ENCODE results near the gene C12orf42. TPM values are rescaled to one million over a fixed set of nuclear protein-coding genes. Genes with fewer than 3 reads are reported as not detected.
"Not testable (repeated sequence)": the region's sequence is repeated elsewhere in the genome, so short reads cannot be mapped to it uniquely, and the experiment has no call there.

Gene C12orf42
- total and polyA plus RNA-seq, 10 of the 15 experiments (the other 5 are each of a cell fraction or from before 2014, with no cell fraction given) = 1.4 to 7.0 (median 2.4) TPM

DNA sequence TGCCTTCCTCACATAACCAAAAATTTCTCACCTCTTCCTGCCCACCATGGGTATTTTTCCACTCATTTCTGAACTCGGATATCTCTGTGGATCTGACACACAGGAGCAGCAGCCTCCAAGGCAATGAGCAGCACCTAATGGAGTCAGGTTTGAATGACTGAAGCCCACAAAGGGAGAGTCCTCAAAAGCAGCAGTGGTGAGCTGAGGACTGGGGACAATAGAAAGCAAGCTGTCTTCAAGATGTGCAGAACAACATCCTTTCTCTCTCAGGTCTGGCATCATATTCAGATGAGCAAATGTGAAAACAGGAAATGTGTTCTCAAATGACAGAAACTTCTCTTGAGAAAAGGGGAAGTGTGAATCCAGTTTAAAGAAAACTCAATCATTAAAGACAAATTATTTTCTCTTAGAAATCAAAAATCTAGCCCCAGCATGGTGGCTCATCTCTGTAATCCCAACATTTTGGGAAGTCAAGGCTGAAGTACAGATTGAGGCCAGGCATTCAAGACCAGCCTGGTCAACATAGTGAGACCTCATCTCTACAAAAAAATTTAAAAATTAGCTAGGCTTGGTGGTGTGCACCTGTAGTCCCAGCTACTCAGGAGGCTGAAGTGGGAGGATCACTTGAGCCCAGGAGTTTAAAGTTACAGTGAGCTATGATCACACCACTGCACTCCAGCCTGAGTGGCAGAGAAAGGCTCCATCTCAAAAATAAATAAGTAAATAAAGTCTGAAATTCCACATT, 54.2 kb downstream of the C12orf42 start (continued):
- TF ChIP-seq LARP7 (IDR thresholded peaks at IDR 0.05) = no peak
- no peak for TF ChIP-seq MYC (IDR thresholded peaks at IDR 0.05; ENCODE audit: insufficient read depth, insufficient read length, insufficient replicate concordance, low read length, severe bottlenecking)
- TF ChIP-seq NRF1 (conservative IDR thresholded peaks at IDR 0.05; ENCODE audit: low read depth, low read length) = no peak
- TF ChIP-seq, protein P1, sequence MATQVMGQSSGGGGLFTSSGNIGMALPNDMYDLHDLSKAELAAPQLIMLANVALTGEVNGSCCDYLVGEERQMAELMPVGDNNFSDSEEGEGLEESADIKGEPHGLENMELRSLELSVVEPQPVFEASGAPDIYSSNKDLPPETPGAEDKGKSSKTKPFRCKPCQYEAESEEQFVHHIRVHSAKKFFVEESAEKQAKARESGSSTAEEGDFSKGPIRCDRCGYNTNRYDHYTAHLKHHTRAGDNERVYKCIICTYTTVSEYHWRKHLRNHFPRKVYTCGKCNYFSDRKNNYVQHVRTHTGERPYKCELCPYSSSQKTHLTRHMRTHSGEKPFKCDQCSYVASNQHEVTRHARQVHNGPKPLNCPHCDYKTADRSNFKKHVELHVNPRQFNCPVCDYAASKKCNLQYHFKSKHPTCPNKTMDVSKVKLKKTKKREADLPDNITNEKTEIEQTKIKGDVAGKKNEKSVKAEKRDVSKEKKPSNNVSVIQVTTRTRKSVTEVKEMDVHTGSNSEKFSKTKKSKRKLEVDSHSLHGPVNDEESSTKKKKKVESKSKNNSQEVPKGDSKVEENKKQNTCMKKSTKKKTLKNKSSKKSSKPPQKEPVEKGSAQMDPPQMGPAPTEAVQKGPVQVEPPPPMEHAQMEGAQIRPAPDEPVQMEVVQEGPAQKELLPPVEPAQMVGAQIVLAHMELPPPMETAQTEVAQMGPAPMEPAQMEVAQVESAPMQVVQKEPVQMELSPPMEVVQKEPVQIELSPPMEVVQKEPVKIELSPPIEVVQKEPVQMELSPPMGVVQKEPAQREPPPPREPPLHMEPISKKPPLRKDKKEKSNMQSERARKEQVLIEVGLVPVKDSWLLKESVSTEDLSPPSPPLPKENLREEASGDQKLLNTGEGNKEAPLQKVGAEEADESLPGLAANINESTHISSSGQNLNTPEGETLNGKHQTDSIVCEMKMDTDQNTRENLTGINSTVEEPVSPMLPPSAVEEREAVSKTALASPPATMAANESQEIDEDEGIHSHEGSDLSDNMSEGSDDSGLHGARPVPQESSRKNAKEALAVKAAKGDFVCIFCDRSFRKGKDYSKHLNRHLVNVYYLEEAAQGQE (IDR thresholded peaks at IDR 0.05; ENCODE audit: low read depth, low read length) = no peak
- TF ChIP-seq POU2F2 (IDR thresholded peaks at IDR 0.05; ENCODE audit: borderline replicate concordance, low read depth, low read length) = peak; percentile 96
- TF ChIP-seq SIN3A (IDR thresholded peaks at IDR 0.05; ENCODE audit: low read depth, low read length) = no peak
- no peak for TF ChIP-seq HDAC2 (IDR thresholded peaks at IDR 0.05)

DNA sequence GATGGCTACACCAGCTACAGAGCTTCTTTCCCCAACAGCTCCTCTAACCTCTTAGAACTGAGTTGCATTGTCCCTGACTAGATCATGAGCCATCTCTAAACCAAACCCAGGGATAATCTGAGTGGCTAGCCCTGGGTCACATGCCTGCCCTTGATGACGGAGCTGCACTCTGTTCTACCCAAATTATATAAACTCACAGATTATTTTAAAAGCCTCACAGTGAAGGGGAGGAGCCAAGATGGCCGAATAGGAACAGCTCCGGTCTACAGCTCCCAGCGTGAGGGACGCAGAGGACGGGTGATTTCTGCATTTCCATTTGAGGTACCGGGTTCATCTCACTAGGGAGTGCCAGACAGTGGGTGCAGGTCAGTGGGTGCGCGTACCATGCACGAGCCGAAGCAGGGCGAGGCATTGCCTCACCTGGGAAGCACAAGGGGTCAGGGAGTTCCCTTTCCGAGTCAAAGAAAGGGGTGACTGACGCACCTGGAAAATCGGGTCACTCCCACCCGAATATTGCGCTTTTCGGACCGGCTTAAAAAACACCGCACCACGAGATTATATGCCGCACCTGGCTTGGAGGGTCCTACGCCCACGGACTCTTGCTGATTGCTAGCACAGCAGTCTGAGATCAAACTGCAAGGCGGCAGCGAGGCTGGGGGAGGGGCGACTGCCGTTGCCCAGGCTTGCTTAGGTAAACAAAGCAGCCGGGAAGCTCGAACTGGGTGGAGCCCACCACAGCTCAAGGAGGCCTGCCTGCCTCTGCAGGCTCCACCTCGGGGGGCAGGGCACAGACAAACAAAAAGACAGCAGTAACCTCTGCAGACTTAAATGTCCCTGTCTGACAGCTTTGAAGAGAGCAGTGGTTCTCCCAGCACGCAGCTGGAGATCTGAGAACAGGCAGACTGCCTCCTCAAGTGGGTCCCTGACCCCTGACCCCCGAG, 61.3 kb downstream of the C12orf42 start:
- H3K79me2 ChIP-seq (ENCODE audit: control insufficient read depth, insufficient read depth, low read length); RAD21 ChIA-PET (ENCODE audit: unreplicated experiment); H3K9ac ChIP-seq (ENCODE audit: control insufficient read depth, insufficient read depth, low read length); CTCF ChIA-PET; H3K27ac ChIP-seq (ENCODE audit: control insufficient read depth, insufficient read depth); H3K36me3 ChIP-seq (ENCODE audit: control insufficient read depth in 2 of 2, insufficient read depth in 2 of 2, low read length in 1 of 2); H3K4me2 ChIP-seq (ENCODE audit: control insufficient read depth, insufficient read depth); H3K4me3 ChIP-seq; DNase-seq (ENCODE audit: low read depth, low spot score); FAIRE-seq; in situ Hi-C loops (cut with MboI); H3K4me1 ChIP-seq (ENCODE audit: control insufficient read depth, insufficient read depth, low read length); BruUV-seq (replicated peaks); POLR2A ChIA-PET; H3K27me3 ChIP-seq (replicated peaks in 1 of 2; ENCODE audit: control insufficient read depth in 2 of 2, insufficient read depth in 2 of 2, low read length in 1 of 2); ATAC-seq; intact Hi-C loops (cut with micrococcal nuclease; ENCODE audit: unreplicated experiment); SMC1A ChIA-PET (ENCODE audit: uncharacterized antibody, unreplicated experiment); H4K20me1 ChIP-seq (ENCODE audit: control insufficient read depth, insufficient read depth); H2AFZ ChIP-seq (ENCODE audit: control insufficient read depth, low read depth, low read length); H3K9me3 ChIP-seq (replicated peaks; ENCODE audit: control insufficient read depth, insufficient read depth, low read length): not testable (repeated sequence)
- WGBS (ENCODE audit: insufficient coverage, insufficient replicate concordance, low lambda C conversion rate, missing lambda C conversion rate) = 84% methylated on average over 27 of the region's 33 CpGs

Measured in GM12878 (cell line).